Osteoblast (primary cell): ENCODE data around the gene DAO. TPM values are rescaled to one million over a fixed set of nuclear protein-coding genes. Genes with fewer than 3 reads are reported as not detected.
A peak's percentile ranks its signal among the peaks of the same experiment; 100 is the strongest.

Experiments used
- DNase-seq: peaks from one replicate; pipeline ENCODE4 v3.0.0; 2011; ENCODE audit warnings: low spot score, mixed read lengths; ENCODE audit not compliant: insufficient read length; ENCODE audit errors: missing footprints
- H2AFZ ChIP-seq: 2 replicates; pipeline ENCODE4 v1.6.0; 2011; ENCODE audit warnings: mild to moderate bottlenecking, low read length
- H3K27ac ChIP-seq: 2 replicates; pipeline ENCODE4 v1.5.1; 2011; ENCODE audit warnings: mild to moderate bottlenecking, low read depth, low read length, moderate library complexity
- H3K27me3 ChIP-seq: 2 replicates; pipeline ENCODE4 v1.6.0; 2012; ENCODE audit warnings: mild to moderate bottlenecking, control low read depth, inconsistent platforms, low read length, moderate library complexity; ENCODE audit not compliant: insufficient read depth
- H3K36me3 ChIP-seq: 2 replicates; pipeline ENCODE4 v1.5.1; 2011; ENCODE audit warnings: mild to moderate bottlenecking, low read length, control low read depth, moderate library complexity; ENCODE audit not compliant: insufficient read depth
- H3K4me1 ChIP-seq: 2 replicates; pipeline ENCODE4 v1.5.1; 2011; ENCODE audit warnings: mild to moderate bottlenecking, low read length, control low read depth, moderate library complexity; ENCODE audit not compliant: insufficient read depth
- H3K4me2 ChIP-seq: 2 replicates; pipeline ENCODE4 v1.6.0; 2011; ENCODE audit warnings: mild to moderate bottlenecking, low read length; ENCODE audit not compliant: insufficient read depth
- H3K4me3 ChIP-seq: fragments of 200-600 bp; sonication (generic); 3 replicates; pipeline ENCODE4 v1.5.1; 2012; ENCODE audit warnings: mild to moderate bottlenecking, low read length, inconsistent platforms; ENCODE audit not compliant: insufficient read depth
- H3K79me2 ChIP-seq: 2 replicates; pipeline ENCODE4 v1.6.0; 2012; ENCODE audit warnings: mild to moderate bottlenecking, low read length, control low read depth, inconsistent platforms; ENCODE audit not compliant: insufficient read depth
- H3K9me3 ChIP-seq: 2 replicates; pipeline ENCODE4 v1.5.1; 2011; ENCODE audit warnings: low read depth, low read length, control low read depth
- H4K20me1 ChIP-seq: 2 replicates; pipeline ENCODE4 v1.6.0; 2012; ENCODE audit warnings: mild to moderate bottlenecking, low read length, control low read depth; ENCODE audit not compliant: insufficient read depth
- CTCF ChIP-seq: IDR thresholded peaks from 2 replicates; pipeline ENCODE4 v1.5.1; 2011; ENCODE audit warnings: mild to moderate bottlenecking, low read depth, low read length, moderate library complexity; ENCODE audit errors: extremely low read depth
- total RNA-seq: library from RNA; depleted of rRNA; stranded (reverse); fragments of >200 nt; gene quantifications from 2 replicates; pipeline ENCODE4 v1.2.3, GENCODE V29; 2012

Gene DAO
- total RNA-seq, 1 donor: not detected

GRCh38 chr12:108845696-108846095 is 34.2 kb upstream of the DAO start:
- H3K79me2 ChIP-seq: peaks cover 89% of the 10 kb centered on the region
- H3K9me3 ChIP-seq: no peaks in the 10 kb centered on the region
- no peak overlapping the region for H3K4me2 ChIP-seq
- peaks cover 75% of the 10 kb centered on the region for H3K36me3 ChIP-seq
- H4K20me1 ChIP-seq: peaks cover 9% of the 10 kb centered on the region
- H3K4me1 ChIP-seq: peaks cover 36% of the 10 kb centered on the region
- no peak for TF ChIP-seq CTCF
- no peak overlapping the region for H2AFZ ChIP-seq
- no peak overlapping the region for H3K4me3 ChIP-seq
- no peaks in the 10 kb centered on the region for H3K27me3 ChIP-seq
- DNase-seq: no peak
- peak overlapping the region; percentile 62 for H3K27ac ChIP-seq

- H3K4me2 ChIP-seq: no peak overlapping the region
- no peak overlapping the region for H2AFZ ChIP-seq
- peaks cover 75% of the 10 kb centered on the region for H3K36me3 ChIP-seq
- H3K9me3 ChIP-seq: no peaks in the 10 kb centered on the region
- DNase-seq: no peak
- H3K4me1 ChIP-seq: peaks cover 36% of the 10 kb centered on the region
- H3K27ac ChIP-seq: peak overlapping the region; percentile 62
- TF ChIP-seq CTCF: no peak
- H3K79me2 ChIP-seq: peaks cover 89% of the 10 kb centered on the region
- no peaks in the 10 kb centered on the region for H3K27me3 ChIP-seq
- peaks cover 9% of the 10 kb centered on the region for H4K20me1 ChIP-seq
- H3K4me3 ChIP-seq: no peak overlapping the region
Observed at GRCh38 chr12:108846290-108846701, 33.6 kb upstream of the DAO start.

GRCh38 chr12:108847705-108848104 is 32.2 kb upstream of the DAO start:
- H3K4me1 ChIP-seq: peaks cover 47% of the 10 kb centered on the region
- H3K79me2 ChIP-seq: peaks cover 93% of the 10 kb centered on the region
- H3K27me3 ChIP-seq: no peaks in the 10 kb centered on the region
- peaks cover 79% of the 10 kb centered on the region for H3K36me3 ChIP-seq
- peak overlapping the region; percentile 62 for H3K27ac ChIP-seq
- no peak overlapping the region for H3K4me2 ChIP-seq
- no peak for DNase-seq
- H3K4me3 ChIP-seq: no peak overlapping the region
- no peaks in the 10 kb centered on the region for H3K9me3 ChIP-seq
- no peak overlapping the region for H2AFZ ChIP-seq
- H4K20me1 ChIP-seq: peaks cover 9% of the 10 kb centered on the region
- no peak for TF ChIP-seq CTCF

- Histone ChIP-seq H3K27ac (peak overlapping the region; percentile 62), H3K4me1 (peaks cover 60% of the 10 kb centered on the region), H3K27me3 (no peaks in the 10 kb centered on the region), H3K36me3 (peaks cover 74% of the 10 kb centered on the region), H3K79me2 (peaks cover 87% of the 10 kb centered on the region), H3K9me3 (no peaks in the 10 kb centered on the region), H3K4me3 (no peak overlapping the region), H3K4me2 (no peak overlapping the region), H2AFZ (no peak overlapping the region), H4K20me1 (peaks cover 9% of the 10 kb centered on the region)
- DNase-seq: no peak
- no peak for TF ChIP-seq CTCF
Observed at GRCh38 chr12:108849660-108850059, 30.2 kb upstream of the DAO start.
